Liver (tissue), 3 donors: ENCODE results near the gene DHDH.
"Not testable (repeated sequence)": the region's sequence is repeated elsewhere in the genome, so short reads cannot be mapped to it uniquely, and the experiment has no call there.

ENCODE experiments used
- CTCF ChIP-seq: fragments of 150-350 bp; IDR thresholded peaks from 2 replicates; pipeline ENCODE4 v1.5.1; 2017; ENCODE audit warnings: improper control_type of control experiment, low read depth, low read length; ENCODE audit not compliant: missing input control
- FOXA2 ChIP-seq: IDR thresholded peaks from 2 replicates; pipeline ENCODE4 v1.6.1; 2016; ENCODE audit warnings: antibody characterized with exemption
- HNF4G ChIP-seq: IDR thresholded peaks from 2 replicates; pipeline ENCODE4 v1.6.1; 2016; ENCODE audit warnings: antibody characterized with exemption
- RAD21 ChIP-seq, 2 donors: IDR thresholded peaks; 2 replicates each; pipeline ENCODE4 v1.6.1; 2016; ENCODE audit warnings: antibody characterized with exemption in 2 of 2, mild to moderate bottlenecking in 2 of 2
- TF ChIP-seq, protein P1 (sequence below): IDR thresholded peaks from 2 replicates; pipeline ENCODE4 v1.6.1; 2016; ENCODE audit warnings: antibody characterized with exemption
- donor health status: healthy.
- donor health status: healthy.

DNA sequence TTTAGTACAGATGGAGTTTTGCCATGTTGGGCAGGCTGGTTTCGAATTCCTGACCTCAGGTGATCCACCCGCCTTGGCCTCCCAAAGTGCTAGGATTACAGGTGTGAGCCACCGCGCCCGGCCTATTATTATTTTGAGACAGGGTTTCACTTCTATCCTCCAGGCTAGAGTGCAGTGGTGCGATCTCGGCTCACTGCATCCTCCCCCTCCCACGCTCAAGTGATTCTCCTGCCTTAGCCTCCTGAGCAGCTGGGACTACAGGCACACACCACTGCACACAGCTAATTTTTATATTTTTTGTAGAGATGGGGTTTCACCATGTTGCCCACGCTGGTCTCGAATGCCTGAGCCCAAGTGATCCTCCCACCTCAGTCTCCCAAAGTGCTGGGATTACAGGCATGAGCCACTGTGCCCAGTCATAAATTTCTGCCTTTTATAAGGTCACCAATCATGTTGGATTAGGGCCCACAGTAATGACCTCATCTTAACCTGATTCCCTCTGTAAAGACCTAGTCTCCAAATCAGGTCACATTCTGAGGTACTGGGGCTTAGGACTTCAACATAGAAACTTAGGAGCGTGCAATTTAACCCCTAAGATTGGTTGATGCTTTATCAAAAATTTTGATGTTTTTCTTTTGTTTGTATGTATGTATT is 23.9 kb upstream of the DHDH start:
- TF ChIP-seq CTCF; HNF4G; RAD21 (IDR thresholded peaks at IDR 0.05); FOXA2: not testable (repeated sequence)
- TF ChIP-seq, protein P1, sequence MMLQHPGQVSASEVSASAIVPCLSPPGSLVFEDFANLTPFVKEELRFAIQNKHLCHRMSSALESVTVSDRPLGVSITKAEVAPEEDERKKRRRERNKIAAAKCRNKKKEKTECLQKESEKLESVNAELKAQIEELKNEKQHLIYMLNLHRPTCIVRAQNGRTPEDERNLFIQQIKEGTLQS: not testable (repeated sequence)
